IMR-90 (cell line): ENCODE measurements around the gene CCT5. TPM values are rescaled to one million over a fixed set of nuclear protein-coding genes. Genes with fewer than 3 reads are reported as not detected.

Experiments
- ATAC-seq: fragments of 200-7000 bp; cut with Tn5 transposase; 2 replicates; pipeline ENCODE4 v1.9.1; 2020; ENCODE audit warnings: low read depth, mild to moderate bottlenecking, moderate library complexity
- BruUV-seq: library from RNA; stranded (reverse); fragments of 400-500 nt; replicated peaks from 2 replicates; lab custom pipeline; 2021; lab: Mats Ljungman, UMichigan
- CTCF ChIA-PET: fragments of 300-600 bp; formaldehyde crosslinking; extraction: SDS; loops from one replicate; lab custom pipeline; 2021; ENCODE audit warnings: antibody characterized with exemption; lab: Yijun Ruan, JAX
- POLR2A ChIA-PET: fragments of 300-600 bp; sonication (Branson Sonifier 250); formaldehyde crosslinking; loops from one replicate; lab custom pipeline; 2022; ENCODE audit warnings: antibody characterized with exemption; ENCODE audit not compliant: unreplicated experiment; lab: Charles Lee
- DNase-seq: peaks from one replicate; pipeline ENCODE4 v3.0.0; 2013
- H2AFZ ChIP-seq: replicated peaks from 2 replicates; pipeline ENCODE3; 2013; ENCODE audit warnings: low read length, mild to moderate bottlenecking; ENCODE audit not compliant: poor library complexity
- H2AK5ac ChIP-seq: 2 replicates; pipeline ENCODE4 v1.6.1; 2013; ENCODE audit warnings: low read depth, low read length, inconsistent platforms
- H2AK9ac ChIP-seq: replicated peaks from 2 replicates; pipeline ENCODE3; 2013; ENCODE audit warnings: mild to moderate bottlenecking, low read depth, low read length, moderate library complexity; ENCODE audit not compliant: poor library complexity
- H2BK120ac ChIP-seq: 2 replicates; pipeline ENCODE4 v1.6.1; 2013; ENCODE audit warnings: low read depth, low read length, inconsistent platforms
- H2BK15ac ChIP-seq: 3 replicates; pipeline ENCODE4 v1.6.1; 2013; ENCODE audit warnings: low read depth, low read length, inconsistent platforms
- H2BK20ac ChIP-seq: 2 replicates; pipeline ENCODE4 v1.6.1; 2013; ENCODE audit warnings: low read depth, mild to moderate bottlenecking, inconsistent platforms, low read length, moderate library complexity
- H2BK5ac ChIP-seq: 2 replicates; pipeline ENCODE4 v1.6.1; 2013; ENCODE audit warnings: mild to moderate bottlenecking, low read depth, low read length, inconsistent platforms; ENCODE audit not compliant: poor library complexity, severe bottlenecking
- H3K14ac ChIP-seq: replicated peaks from 2 replicates; pipeline ENCODE4 v1.6.1; 2013; ENCODE audit warnings: low read depth, low read length, inconsistent platforms
- H3K18ac ChIP-seq: 2 replicates; pipeline ENCODE4 v1.6.1; 2013; ENCODE audit warnings: low read depth, low read length, control low read depth
- H3K23ac ChIP-seq: 2 replicates; pipeline ENCODE4 v1.6.1; 2013; ENCODE audit warnings: low read depth, low read length, inconsistent platforms
- H3K27ac ChIP-seq: 2 replicates; pipeline ENCODE4 v1.5.1; 2013; ENCODE audit warnings: mild to moderate bottlenecking, control low read depth, low read length; ENCODE audit not compliant: insufficient read depth
- H3K27me3 ChIP-seq: 2 replicates; pipeline ENCODE4 v1.6.1; 2013; ENCODE audit warnings: low read length; ENCODE audit not compliant: control insufficient read depth, insufficient read depth
- H3K36me3 ChIP-seq: 2 replicates; pipeline ENCODE4 v1.6.1; 2013; ENCODE audit warnings: low read length, mixed read lengths; ENCODE audit not compliant: control insufficient read depth, insufficient read depth
- H3K4ac ChIP-seq: 2 replicates; pipeline ENCODE4 v1.6.1; 2013; ENCODE audit warnings: low read depth, low read length, inconsistent platforms
- H3K4me1 ChIP-seq: 2 replicates; pipeline ENCODE4 v1.6.1; 2013; ENCODE audit warnings: low read length, mixed read lengths; ENCODE audit not compliant: control insufficient read depth, insufficient read depth
- H3K4me2 ChIP-seq: 2 replicates; pipeline ENCODE4 v1.6.1; 2013; ENCODE audit warnings: low read depth, mild to moderate bottlenecking, control low read depth, low read length, moderate library complexity
- H3K4me3 ChIP-seq: 2 replicates; pipeline ENCODE4 v1.5.1; 2013; ENCODE audit warnings: low read depth, mild to moderate bottlenecking, control low read depth, low read length, moderate library complexity; ENCODE audit not compliant: insufficient read depth
- H3K56ac ChIP-seq: 2 replicates; pipeline ENCODE4 v1.6.1; 2013; ENCODE audit warnings: low read length, inconsistent platforms; ENCODE audit not compliant: insufficient read depth; ENCODE audit errors: extremely low read depth
- H3K79me1 ChIP-seq, 2 experiments: 2 replicates each; pipeline ENCODE4 v1.6.1; 2013; ENCODE audit warnings: low read length in 2 of 2, inconsistent platforms in 1 of 2, low read depth in 1 of 2
- H3K9ac ChIP-seq: 2 replicates; pipeline ENCODE4 v1.6.1; 2013; ENCODE audit warnings: low read depth, low read length, control low read depth
- H3K9me1 ChIP-seq: 2 replicates; pipeline ENCODE4 v1.6.1; 2013; ENCODE audit warnings: low read length, inconsistent platforms; ENCODE audit not compliant: insufficient read depth
- H3K9me3 ChIP-seq: 2 replicates; pipeline ENCODE4 v1.6.1; 2013; ENCODE audit warnings: low read length; ENCODE audit not compliant: control insufficient read depth, insufficient read depth
- H4K20me1 ChIP-seq: 2 replicates; pipeline ENCODE4 v1.6.1; 2013; ENCODE audit warnings: low read length, inconsistent platforms; ENCODE audit not compliant: insufficient read depth
- H4K5ac ChIP-seq: 2 replicates; pipeline ENCODE4 v1.6.1; 2013; ENCODE audit warnings: mild to moderate bottlenecking, low read depth, low read length, control low read depth
- H4K8ac ChIP-seq, 2 experiments: 2 replicates each; pipeline ENCODE4 v1.6.1; 2013; ENCODE audit warnings: low read depth in 2 of 2, low read length in 2 of 2, control low read depth in 1 of 2, inconsistent platforms in 1 of 2
- H4K91ac ChIP-seq: 2 replicates; pipeline ENCODE4 v1.6.1; 2013; ENCODE audit warnings: low read depth, low read length, inconsistent platforms; ENCODE audit not compliant: insufficient read depth
- BHLHE40 ChIP-seq: fragments of 150-350 bp; IDR thresholded peaks from 2 replicates; pipeline ENCODE4 v1.6.1; 2016; ENCODE audit warnings: mild to moderate bottlenecking, low read depth, low read length
- CEBPB ChIP-seq: IDR thresholded peaks from 2 replicates; pipeline ENCODE4 v1.6.1; 2012; ENCODE audit warnings: low read depth, low read length, improper control_type of control experiment
- CHD1 ChIP-seq: IDR thresholded peaks from 2 replicates; pipeline ENCODE4 v1.6.1; 2012; ENCODE audit warnings: low read depth, low read length, improper control_type of control experiment
- ELK1 ChIP-seq: fragments of 150-350 bp; IDR thresholded peaks from 2 replicates; pipeline ENCODE4 v1.6.1; 2016; ENCODE audit warnings: low read depth, mild to moderate bottlenecking, low read length, moderate library complexity, borderline replicate concordance
- FOS ChIP-seq: fragments of 150-350 bp; IDR thresholded peaks from 2 replicates; pipeline ENCODE4 v1.6.1; 2016; ENCODE audit warnings: low read depth, low read length
- MAFK ChIP-seq: IDR thresholded peaks from 2 replicates; pipeline ENCODE4 v1.6.1; 2012; ENCODE audit warnings: low read depth, low read length, improper control_type of control experiment
- MAZ ChIP-seq: IDR thresholded peaks from 2 replicates; pipeline ENCODE4 v1.6.1; 2012; ENCODE audit warnings: low read depth, mild to moderate bottlenecking, low read length, improper control_type of control experiment, moderate library complexity, borderline replicate concordance
- MXI1 ChIP-seq: IDR thresholded peaks from 2 replicates; pipeline ENCODE4 v1.6.1; 2012; ENCODE audit warnings: low read depth, mild to moderate bottlenecking, low read length, moderate library complexity, borderline replicate concordance
- NFE2L2 ChIP-seq: fragments of 150-350 bp; IDR thresholded peaks from 2 replicates; pipeline ENCODE4 v1.6.1; 2016; ENCODE audit warnings: low read depth, mild to moderate bottlenecking, low read length
- POLR2A ChIP-seq: IDR thresholded peaks from 2 replicates; pipeline ENCODE4 v1.6.1; 2012; ENCODE audit warnings: mild to moderate bottlenecking, low read depth, low read length
- RAD21 ChIP-seq: IDR thresholded peaks from 2 replicates; pipeline ENCODE4 v1.6.1; 2012; ENCODE audit warnings: low read length, improper control_type of control experiment
- RCOR1 ChIP-seq: IDR thresholded peaks from 2 replicates; pipeline ENCODE4 v1.6.1; 2012; ENCODE audit warnings: mild to moderate bottlenecking, low read length, improper control_type of control experiment; ENCODE audit not compliant: insufficient replicate concordance
- RFX5 ChIP-seq: IDR thresholded peaks from 2 replicates; pipeline ENCODE4 v1.8.0; 2012; ENCODE audit warnings: low read depth, mild to moderate bottlenecking, low read length, moderate library complexity
- SMC3 ChIP-seq: fragments of 150-350 bp; IDR thresholded peaks from 2 replicates; pipeline ENCODE4 v1.6.1; 2016; ENCODE audit warnings: low read depth, mild to moderate bottlenecking, antibody characterized with exemption, low read length, moderate library complexity
- USF2 ChIP-seq: fragments of 150-350 bp; IDR thresholded peaks from 2 replicates; pipeline ENCODE4 v1.6.1; 2017; ENCODE audit warnings: mild to moderate bottlenecking, antibody characterized with exemption, low read length, low read depth
- WGBS, 2 experiments: methylation state at CpG; one replicate each; pipeline versions ENCODE4 v1.1.5 to v1.1.7; 2013; ENCODE audit warnings: missing lambda C conversion rate in 2 of 2; ENCODE audit not compliant: insufficient read length in 1 of 2; ENCODE audit errors: extremely low coverage in 2 of 2; 5-methylcytosine and 5-hydroxymethylcytosine counted together
- dilution Hi-C: fragments of 300-500 bp; cut with HindIII; formaldehyde crosslinking; loops from one replicate; pipeline ENCODE4 v1.14.3; 2018; ENCODE audit warnings: low sequenced_read_pairs; ENCODE audit not compliant: unreplicated experiment
- in situ Hi-C: fragments of 300-500 bp; cut with MboI; formaldehyde crosslinking; loops from 3 replicates; pipeline ENCODE4 v1.14.3; 2019; ENCODE audit warnings: low sequenced_read_pairs, inconsistent platforms, mixed read lengths
- intact Hi-C: fragments of 100-400 bp; cut with micrococcal nuclease; formaldehyde crosslinking; loops from 2 replicates; pipeline ENCODE4 v1.10.0; 2022
- polyA plus RNA-seq, 3 experiments: library from polyadenylated mRNA; depleted of rRNA; stranded (reverse); fragments of >200 nt; gene quantifications; 2 replicates each; pipeline ENCODE4 v1.2.3, GENCODE V29; 2012; ENCODE audit warnings: low replicate concordance in 1 of 3
- total RNA-seq: library from RNA; depleted of rRNA; stranded (reverse); fragments of >200 nt; gene quantifications from 2 replicates; pipeline ENCODE4 v1.2.3, GENCODE V29; 2012

The CCT5 gene
- total and polyA plus RNA-seq, 2 of the 4 experiments (the other 2 are of a cell fraction): 358 to 481 TPM

GRCh38 chr5:10229306-10230048 is 20.6 kb upstream of the CCT5 start:
- ATAC-seq: peak; percentile 23
- ChIA-PET POLR2A (no interaction called here), CTCF (no interaction called here)
- Histone ChIP-seq H3K27me3 (no peaks in the 10 kb centered on the region), H2AK5ac (peak overlapping the region; percentile 72), H4K8ac (peak overlapping the region in 1 of 2 experiments; percentile 72; a peak in 1 of 4 replicates), H3K9me3 (peaks cover 1% of the 10 kb centered on the region; the same call in 1 of the 2 replicates), H3K9ac (no peak overlapping the region; the same call in 1 of the 2 replicates), H4K20me1 (no peaks in the 10 kb centered on the region), H4K91ac (peak overlapping the region; percentile 70), H2BK120ac (peak overlapping the region; percentile 81), H2BK15ac (peak overlapping the region; percentile 75; the same call in 2 of the 3 replicates), H2BK5ac (peak overlapping the region; percentile 95), H2AFZ (peak overlapping the region; percentile 83), H3K4me2 (peak overlapping the region; percentile 75; the same call in 1 of the 2 replicates), H3K18ac (peak overlapping the region; percentile 90; the same call in 1 of the 2 replicates), H3K4me3 (no peak overlapping the region), H2AK9ac (no peak overlapping the region), H3K4me1 (peaks cover 14% of the 10 kb centered on the region), H3K23ac (peak overlapping the region; percentile 44; the same call in 1 of the 2 replicates), H2BK20ac (peak overlapping the region; percentile 78), H3K9me1 (peaks cover 17% of the 10 kb centered on the region), H3K4ac (peak overlapping the region; percentile 75), H3K14ac (peak overlapping the region; percentile 45; the same call in 1 of the 2 replicates), H4K5ac (peak overlapping the region; percentile 60; the same call in 1 of the 2 replicates), H3K79me1 (peaks cover 13 to 20% of the 10 kb centered on the region in 2 experiments; a peak in 3 of 4 replicates), H3K56ac (no peak overlapping the region; the same call in 1 of the 2 replicates), H3K36me3 (no peaks in the 10 kb centered on the region), H3K27ac (peak overlapping the region; percentile 50; the same call in 1 of the 2 replicates)
- BruUV-seq: no TSS peak
- intact Hi-C loops: loop anchor here (5.0 kb wide), 1 partner anchor 682 kb away; the partner anchor contains the start of gene SEMA5A
- 94% methylated on average over 3 of the region's 11 CpGs; no CpG with 5 or more reads in 1 of the 2 experiments for WGBS, 2 experiments
- dilution Hi-C loops: no loop called here
- peak; percentile 91 for DNase-seq
- in situ Hi-C loops: loop anchor here (10.0 kb wide), 2 partner anchors 455 to 675 kb away; no protein-coding TSS in a partner anchor
- TF ChIP-seq POLR2A (peak; percentile 37; the same call in 1 of the 2 replicates), MAFK (no peak), CHD1 (no peak), SMC3 (no peak), MAZ (no peak), CEBPB (peak; percentile 57; the same call in 1 of the 2 replicates), RCOR1 (no peak), USF2 (no peak), RFX5 (no peak), MXI1 (no peak), FOS (peak; percentile 50; the same call in 1 of the 2 replicates), BHLHE40 (no peak), RAD21 (no peak; the same call in 1 of the 2 replicates), NFE2L2 (no peak), ELK1 (no peak)
